GM18508 (cell line): ENCODE measurements around the gene TRIM52.
A peak's percentile ranks its signal among the peaks of the same experiment; 100 is the strongest.

Experiments used
- ATAC-seq: cut with Tn5 transposase; IDR thresholded peaks from one replicate; pipeline ENCODE4 v1.9.1; 2021; ENCODE audit warnings: moderate number of reproducible peaks; ENCODE audit not compliant: insufficient read depth, unreplicated experiment

Gene TRIM52

DNA sequence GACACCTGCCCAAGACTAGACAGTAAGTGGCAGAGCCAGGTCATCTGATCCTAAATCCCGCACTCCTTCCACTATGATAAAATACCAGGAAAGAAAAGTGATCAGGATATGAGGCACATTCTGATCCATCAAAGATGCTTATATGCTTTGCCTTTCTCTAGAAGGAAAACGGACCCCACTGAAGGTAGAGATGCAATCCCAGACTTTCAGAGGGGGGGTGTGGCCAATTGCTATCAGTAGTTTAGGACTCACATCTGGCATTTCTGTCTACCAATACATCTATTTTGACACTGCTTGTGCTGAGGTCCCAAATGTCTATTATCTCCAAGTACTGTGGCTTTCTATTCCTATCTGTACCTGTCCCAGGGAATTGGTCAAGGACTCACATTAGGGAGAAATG is 1.7 kb downstream of the TRIM52 start:
- no peak for ATAC-seq

DNA sequence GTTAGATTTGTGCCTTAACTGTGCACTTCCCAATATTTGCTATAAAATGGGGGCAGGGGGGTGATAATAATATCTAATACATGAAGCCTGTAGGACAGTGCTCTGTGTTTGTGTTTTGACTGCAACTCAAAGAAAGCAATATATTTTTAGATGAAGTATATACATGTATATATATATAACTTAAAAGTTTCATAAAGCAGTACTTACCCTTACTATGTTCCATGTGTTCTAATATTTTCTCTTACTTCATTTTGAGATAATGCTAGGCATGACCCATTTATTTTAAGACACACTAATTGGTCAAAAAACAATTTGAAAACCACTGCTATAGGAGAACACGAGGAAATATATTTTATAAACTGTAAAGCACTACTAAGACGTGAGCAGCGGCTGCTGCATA is 2.4 kb downstream of the TRIM52 start:
- ATAC-seq: no peak

DNA sequence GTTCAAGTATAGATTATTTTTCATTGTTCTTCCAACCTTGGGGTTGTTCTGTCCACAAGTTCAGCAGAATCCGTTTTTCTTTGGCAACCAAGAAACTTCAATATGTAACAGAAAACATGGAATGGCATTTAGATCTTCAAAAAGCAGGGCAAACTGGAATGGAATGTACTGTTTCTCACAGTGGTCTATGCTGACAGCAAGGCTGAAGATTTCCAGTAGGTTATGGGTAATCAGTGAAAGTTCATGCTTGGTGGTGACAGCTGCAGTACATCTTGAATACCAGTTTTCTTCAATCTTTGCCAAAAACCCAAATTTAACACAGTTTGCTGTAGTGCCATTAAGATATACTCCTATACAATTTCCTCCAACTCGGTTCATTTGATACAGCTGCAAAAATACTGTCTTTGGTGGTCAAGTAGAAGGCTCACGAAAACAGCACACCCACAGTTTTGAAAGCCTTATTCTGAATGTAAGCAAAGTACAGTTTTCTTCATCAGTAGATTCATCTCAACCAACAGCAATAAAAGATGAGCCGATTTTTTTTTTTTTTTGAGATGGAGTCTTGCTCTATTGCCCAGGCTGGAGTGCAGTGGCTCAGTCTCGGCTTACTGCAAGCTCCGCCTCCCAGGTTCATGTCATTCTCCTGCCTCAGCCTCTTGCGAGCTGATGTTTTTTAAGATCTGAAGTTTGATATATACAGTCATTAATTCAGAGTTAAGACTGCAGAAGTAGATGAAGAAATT is 4.9 kb downstream of the TRIM52 start:
- ATAC-seq: no peak

DNA sequence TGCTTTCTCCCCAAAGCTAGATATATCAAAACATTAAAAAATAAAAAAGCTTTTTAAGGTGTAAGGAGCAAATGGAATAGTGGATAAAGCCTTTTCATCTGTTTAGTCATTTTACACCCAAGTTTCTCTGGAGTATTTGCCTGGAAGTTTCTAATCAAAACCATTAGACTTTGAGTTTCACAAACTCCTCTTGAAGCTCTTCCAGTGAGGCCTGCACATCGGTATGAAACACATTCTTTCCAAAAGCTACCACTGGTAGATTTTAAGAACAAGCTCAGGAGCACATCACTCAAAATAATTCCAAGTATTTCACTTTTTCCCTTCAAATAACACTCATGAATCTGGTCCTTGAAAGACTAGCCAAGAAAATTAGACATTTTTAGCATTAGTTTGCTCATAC is 5.7 kb downstream of the TRIM52 start:
- no peak for ATAC-seq

DNA sequence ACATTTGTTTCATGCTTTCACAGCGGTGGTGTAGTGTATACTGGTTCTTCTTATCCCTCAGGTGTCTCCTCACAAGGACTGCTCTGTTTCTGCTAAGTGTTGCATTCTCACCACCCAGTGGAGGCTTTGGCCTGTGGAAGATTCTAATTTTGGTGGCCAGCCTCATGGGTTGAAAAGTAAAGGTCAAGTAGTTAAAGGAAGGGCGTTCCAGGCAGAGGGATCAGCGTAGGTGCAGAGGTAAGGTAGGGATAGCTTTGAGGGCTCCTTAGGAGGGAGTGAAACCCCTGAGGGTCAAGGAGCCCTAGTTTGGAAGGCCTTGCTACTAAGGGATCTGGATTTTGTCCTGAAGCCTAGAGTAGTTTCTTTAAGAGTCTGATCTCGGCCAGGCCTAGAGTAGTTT is 12.7 kb downstream of the TRIM52 start:
- ATAC-seq: no peak

DNA sequence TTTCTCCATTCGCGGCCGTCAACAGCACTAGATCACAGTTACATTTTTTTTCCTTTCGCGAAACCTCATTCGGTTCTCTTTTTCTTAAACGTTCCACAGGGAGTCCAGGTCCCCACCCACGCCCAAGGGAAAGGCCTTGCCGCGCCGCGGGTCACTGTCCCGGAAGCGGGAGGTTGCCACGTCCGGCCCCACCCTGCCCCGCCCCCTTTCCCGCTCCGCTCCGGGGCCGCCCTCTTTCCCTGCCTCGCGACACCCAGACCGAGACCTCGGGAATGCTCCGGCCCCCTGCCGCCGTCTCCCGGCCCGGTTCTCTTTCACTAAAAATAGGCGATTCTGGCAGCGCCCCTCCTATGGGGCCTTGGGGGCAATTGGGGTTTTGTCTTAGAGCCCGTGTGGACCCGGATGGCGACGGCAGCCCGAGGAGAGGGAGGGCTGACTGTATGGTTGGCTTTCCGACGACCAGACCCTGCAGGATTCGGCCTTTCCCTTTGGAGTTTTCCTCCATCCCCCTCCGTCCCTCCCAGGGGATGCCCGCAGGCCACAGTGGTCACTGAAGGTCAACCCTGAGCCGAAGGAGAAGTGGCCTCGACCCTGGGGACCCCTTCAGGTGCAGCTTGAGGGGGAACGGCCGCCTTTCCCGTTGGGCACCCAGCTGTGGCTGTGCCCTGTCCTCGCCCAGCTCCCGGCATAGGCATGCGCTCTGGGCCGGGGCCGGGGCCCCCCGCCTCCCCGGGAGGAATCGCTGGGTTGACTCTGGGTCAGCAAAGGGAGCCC is 14.5 kb downstream of the TRIM52 start:
- ATAC-seq: no peak

DNA sequence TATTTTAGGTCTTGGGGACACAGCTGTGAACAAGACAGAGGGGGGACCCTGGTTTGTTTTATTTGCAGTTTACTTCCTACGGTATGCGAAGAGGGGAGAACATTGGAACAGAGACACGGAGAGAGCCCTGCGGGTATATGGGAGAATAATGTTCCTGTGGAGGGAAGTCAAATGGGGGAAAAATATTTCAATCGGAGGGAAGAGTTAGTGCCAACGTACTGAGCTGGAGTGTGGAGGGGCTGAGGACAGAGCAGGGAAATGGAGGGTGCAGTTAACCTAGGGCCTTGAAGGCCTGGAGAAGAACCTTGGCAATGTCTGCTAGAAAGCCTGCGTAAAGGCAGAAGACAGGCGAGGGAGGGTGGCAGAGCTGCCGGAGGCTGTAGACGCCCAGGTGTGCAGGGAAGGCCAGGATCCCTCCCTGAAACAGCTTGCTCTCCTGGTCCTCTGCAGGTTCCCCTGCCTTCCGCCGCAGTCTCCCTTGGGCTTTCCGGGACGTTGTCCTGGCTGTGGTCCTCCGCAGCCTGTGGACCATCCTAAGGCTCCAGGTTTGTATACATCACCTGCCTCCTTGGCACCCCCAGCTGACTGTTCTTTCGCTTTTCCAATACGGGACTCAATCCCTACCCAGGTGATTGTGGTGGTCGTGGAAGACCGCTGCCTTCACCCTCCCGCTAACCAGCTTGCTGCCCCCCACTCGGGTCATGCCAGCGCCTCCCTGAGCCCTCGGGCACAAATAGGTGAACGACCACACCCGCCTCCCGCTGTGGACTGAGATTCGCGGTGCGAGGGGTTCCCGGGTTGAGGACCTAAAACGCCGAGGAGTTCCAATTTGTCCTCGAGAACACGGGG is 15.3 kb downstream of the TRIM52 start:
- ATAC-seq: no peak

DNA sequence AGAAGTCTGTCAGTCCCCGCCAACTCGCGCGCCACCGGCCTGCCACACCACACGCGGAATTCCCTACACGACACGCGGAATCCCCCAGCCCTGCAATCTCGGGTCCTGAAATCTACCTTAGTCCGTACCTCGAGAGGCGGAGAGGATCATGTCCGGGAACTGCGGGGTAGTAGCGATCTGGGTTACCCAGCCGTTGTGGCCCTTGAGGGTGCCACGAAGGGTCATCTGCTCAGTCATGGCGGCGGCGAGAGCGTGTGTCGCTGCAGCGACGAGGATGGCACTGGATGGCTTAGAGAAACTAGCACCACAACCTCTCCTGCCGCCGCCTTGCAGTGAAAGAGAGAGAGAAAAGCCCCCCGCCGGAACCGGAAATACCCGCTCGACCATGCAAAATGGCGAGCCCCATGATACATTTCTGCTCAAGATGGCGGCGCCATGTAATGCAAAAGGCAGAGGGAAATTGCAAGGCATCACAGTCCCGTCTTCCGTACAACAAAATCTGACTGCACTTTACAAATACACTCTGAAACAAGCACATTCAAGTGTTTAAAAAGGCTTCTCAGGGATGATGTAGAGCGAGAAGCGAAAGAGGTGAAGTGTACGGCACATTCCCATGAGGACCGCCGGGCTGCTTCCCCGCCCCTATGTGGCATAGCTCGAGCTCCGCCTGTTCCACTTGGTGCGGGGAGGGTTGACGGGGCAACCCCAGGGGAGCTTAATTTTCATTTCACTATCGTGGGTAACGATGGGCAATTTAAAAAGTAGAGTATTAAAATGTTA is 17.2 kb downstream of the TRIM52 start, which contains the start of gene RACK1:
Gene RACK1, minus strand, starts transcription at position 343 of the 780 bp plus-strand sequence. Its CDS starts 106 bp downstream, at position 237.
- ATAC-seq: peak; percentile 35

DNA sequence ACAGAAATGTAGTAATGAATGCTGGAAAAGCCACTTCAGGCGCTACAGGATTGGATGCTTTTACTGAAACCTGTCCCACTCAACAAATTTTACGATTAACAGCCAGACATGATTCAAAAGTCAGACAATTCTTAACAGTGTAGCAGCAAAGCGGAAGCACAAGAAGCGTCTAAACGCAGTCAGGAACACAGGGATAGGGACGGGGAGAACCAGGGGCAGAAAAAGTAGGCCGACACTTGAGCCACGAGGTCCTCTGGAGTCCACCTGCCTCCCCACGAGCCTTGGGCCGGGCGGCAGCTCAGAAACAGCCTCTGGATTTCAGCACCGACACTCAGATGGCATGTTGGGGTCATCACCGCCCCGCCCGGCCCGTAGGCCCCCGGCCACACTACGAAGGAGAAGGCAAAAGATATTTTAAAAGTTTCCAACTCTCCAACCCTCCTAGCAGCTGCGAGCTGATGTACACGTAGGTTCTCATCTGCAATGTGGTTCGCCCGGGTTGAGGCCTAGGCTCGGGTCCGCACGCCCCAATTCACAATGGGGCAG is 17.9 kb downstream of the TRIM52 start:
- ATAC-seq: no peak

DNA sequence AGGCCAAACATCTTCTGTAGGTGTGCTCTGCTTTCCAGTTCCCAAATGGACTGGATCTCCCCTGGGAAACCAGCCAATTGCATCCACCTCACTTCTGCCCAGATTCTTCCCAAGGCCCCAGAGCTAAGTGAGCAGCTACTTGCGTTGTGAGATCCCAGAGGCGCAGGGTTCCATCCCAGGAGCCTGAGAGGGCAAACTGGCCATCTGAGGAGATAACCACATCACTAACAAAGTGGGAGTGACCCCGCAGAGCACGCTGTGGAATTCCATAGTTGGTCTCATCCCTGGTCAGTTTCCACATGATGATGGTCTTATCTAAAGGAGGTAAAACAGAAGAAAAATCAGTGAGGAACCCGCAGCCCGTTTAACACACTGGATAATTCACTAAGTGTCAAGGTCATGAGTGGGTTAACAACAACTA is 18.9 kb downstream of the TRIM52 start:
- no peak for ATAC-seq

DNA sequence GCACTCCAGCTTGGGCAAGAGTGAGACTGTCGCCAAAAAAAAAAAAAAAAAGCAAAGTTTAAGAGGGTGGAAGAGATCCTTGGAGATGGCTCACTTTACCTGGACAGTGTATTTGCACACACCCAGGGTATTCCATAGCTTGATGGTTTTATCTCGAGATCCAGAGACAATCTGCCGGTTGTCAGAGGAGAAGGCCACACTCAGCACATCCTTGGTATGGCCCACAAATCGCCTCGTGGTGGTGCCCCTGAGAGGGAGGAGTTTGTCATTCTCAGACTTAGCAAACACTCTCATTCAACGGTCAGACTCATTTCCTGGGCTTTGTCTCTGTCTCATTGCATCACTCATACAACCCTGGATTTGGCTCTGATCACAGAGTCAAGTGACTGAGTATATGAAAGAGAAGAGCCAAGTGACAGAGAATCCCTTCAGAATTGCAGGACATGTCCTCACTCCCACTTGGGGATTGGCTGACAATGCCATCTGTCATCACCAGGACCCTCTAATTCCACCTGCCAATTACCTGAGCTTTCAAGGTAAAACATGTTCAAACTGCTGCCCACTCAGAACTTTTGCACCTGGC is 19.5 kb downstream of the TRIM52 start:
- no peak for ATAC-seq

DNA sequence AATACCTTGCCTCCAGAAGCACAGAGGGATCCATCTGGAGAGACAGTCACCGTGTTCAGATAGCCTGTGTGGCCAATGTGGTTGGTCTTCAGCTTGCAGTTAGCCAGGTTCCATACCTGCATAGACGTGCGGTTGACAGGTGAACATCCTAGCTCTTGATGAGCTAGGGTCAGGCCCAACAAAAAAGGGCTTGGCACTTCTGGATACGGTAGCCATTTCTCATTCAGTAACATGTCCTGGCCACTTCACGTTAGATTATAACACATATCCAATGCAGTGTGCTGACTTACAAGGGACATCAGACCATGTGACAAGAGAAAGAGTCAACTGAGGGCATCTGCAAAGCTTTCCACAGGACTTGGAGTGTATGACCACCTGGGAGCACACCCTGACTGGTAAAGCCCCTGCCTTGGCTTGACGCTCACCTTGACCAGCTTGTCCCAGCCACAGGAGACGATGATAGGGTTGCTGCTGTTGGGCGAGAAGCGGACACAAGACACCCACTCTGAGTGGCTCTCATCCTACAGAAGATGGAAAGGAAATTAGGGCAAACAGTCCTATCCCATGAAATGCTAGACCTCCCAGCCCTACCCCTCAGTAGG is 21.8 kb downstream of the TRIM52 start:
- no peak for ATAC-seq

DNA sequence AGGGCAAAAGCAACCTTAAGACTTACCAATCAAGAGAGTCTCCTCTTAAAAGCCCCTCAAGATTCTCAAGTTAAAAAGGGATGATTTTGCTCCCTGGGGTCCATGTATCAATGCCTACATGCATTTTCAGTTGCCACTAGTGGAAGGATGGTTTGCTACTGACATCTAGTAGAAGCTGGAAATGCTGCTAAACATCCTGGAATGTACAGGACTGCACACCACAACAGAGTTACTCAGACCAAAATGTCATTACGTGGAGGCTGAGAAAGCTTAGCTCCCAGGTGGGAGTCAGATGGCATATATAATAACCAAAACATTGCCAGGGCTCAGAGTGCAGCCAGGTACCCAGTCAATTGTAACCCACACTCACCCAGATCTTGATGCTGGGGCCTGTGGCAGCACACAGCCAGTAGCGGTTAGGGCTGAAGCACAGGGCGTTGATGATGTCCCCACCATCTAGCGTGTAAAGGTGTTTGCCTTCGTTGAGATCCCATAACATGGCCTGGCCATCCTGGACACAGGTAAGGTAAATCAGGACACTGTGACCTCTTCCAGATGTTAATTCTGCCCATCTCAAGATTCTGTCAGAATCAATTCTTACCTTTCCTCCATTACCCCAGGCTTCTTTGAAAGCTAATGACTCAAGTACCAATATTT is 23.1 kb downstream of the TRIM52 start:
- no peak for ATAC-seq

DNA sequence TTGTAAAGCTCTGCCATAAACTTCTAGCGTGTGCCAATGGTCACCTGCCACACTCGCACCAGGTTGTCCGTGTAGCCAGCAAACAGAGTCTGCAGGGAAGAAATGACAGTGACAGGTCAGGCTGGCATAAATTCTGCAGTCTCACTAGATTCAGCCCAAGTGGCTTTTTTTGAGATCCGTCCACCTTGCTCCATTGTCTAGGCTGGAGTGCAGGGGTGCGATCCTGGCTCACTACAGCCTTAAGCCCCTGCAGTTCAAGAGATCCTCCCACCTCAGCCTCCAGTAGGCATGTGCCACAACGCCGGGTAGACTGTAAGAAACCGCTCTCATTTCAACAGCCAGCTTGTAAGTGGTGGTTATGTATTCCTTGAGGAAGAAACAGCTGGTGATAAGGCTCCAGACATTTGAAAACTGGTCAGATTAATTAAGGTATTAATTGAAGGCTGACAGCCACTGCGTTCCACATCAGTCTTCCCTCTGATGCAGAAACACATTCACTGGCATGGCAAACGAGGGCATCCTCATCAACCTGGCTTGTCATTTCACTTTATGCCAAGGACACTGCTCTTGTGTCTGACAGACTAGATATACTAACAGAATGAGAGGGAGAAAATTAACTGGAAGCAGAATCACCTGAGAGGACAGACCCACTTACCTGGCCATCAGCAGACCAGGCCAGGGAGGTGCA is 23.8 kb downstream of the TRIM52 start:
- ATAC-seq: no peak

DNA sequence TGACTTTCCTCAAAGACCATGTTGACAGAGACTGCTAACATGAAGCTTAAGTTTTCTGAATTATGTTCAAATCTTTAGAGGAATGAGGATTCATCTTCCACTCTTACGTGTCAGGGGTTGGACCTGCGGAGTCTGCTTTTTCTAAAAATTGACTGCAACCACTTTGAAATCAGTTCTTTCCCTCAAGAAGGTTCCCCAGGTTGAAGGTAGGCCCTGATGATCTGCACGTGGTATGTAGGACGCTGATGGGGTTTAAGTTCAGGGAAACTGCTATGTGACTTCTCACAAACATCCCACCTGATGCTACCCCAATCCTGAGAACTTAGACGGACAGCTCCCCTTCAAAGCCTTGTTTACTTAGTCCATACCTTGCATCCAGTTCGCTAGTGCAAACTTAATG is 24.5 kb downstream of the TRIM52 start:
- no peak for ATAC-seq

DNA sequence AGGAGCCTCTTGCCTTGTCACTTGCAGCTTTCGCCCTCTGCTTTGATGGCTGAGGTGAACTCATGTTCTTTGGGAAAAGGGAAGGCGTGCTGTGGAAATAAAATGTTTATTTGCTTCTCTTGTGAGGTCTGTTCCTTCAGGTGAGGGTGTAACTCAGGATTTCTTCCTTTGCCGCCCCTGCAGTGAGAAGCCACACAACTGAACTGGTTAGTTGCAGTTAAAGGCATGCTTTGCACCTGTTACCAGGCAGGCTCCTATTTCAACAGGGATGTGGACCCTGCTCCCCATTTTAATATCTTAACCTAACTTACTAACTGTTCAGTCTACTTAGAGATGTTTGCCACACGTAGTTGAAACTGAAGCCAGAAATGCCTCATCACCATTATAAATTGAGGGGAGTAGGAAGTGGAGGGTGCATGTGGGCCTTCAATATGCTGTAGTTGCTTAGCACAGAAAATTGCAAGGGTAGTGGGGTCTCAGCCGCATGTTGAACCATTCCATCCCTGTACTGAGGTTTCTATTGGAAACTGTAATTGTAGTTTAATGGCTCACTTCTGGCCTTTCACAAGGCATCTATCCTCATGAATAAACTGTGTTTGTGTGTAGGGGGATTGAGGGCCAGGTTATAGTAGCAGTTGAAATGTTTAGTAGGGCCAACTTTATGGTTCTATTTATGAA is 25.1 kb downstream of the TRIM52 start:
- no peak for ATAC-seq

DNA sequence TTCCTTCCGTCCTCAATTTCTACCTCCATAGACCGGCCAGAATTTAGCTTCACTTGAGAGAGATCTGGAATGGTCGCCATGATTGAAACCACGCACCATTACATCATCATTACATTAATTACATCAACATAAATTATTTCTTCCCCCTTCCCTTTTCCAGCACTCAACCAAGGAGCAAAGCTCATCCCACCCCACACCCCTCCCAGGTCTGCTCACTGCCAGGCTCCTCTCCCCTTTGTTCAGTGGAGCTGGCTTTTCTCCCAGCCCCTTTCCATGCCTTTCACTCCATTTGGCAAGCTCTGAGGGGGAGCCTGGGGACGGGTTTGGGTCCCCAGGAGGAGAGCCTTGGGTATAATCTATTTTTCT is 25.6 kb downstream of the TRIM52 start:
- no peak for ATAC-seq
